GM18867 (cell line): ENCODE measurements around the gene MTX1.

Experiments used
- ATAC-seq: cut with Tn5 transposase; IDR thresholded peaks from one replicate; pipeline ENCODE4 v1.9.1; 2021; ENCODE audit warnings: mild to moderate bottlenecking, moderate library complexity; ENCODE audit not compliant: unreplicated experiment

The MTX1 gene

GRCh38 chr1:155174324-155175280, 33.9 kb upstream of the MTX1 start:
- ATAC-seq = no peak

DNA sequence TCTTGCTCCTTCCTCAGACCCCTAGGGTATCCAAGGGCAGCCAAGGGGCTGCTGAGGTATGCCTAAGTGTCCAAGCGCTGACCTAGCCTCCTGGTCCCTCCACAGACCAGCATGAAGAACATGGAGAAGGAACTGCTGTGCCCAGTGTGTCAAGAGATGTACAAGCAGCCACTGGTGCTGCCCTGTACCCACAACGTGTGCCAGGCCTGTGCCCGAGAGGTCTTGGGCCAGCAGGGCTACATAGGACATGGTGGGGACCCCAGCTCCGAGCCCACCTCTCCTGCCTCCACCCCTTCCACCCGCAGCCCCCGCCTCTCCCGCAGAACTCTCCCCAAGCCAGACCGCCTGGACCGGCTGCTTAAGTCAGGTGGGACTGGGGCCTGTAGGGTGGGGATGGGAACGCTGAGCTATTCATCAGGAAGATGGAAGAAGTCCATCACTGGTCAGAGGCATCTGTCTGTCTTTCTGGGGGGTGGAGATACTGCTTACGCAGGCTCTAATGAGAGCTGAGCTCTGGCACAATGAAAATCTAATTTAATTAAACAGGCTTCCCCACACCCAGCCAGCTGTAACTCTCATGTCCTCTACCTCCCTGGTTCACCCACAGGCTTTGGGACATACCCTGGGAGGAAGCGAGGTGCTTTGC, 33.1 kb upstream of the MTX1 start:
- ATAC-seq = no peak

DNA sequence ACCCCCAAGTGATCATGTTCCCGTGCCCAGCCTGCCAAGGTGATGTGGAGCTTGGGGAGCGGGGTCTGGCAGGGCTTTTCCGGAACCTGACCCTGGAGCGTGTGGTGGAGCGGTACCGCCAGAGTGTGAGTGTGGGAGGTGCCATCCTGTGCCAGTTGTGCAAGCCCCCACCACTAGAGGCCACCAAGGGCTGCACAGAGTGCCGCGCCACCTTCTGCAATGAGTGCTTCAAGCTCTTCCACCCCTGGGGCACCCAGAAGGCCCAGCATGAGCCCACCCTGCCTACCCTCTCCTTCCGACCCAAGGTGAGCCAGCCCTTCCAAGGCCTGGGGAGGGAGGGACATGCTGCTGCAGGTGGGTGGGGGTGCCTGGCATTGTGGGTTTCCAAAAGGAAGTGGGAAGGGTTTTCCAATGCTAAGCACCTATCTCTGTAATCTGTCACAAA, 32.5 kb upstream of the MTX1 start:
- no peak for ATAC-seq

DNA sequence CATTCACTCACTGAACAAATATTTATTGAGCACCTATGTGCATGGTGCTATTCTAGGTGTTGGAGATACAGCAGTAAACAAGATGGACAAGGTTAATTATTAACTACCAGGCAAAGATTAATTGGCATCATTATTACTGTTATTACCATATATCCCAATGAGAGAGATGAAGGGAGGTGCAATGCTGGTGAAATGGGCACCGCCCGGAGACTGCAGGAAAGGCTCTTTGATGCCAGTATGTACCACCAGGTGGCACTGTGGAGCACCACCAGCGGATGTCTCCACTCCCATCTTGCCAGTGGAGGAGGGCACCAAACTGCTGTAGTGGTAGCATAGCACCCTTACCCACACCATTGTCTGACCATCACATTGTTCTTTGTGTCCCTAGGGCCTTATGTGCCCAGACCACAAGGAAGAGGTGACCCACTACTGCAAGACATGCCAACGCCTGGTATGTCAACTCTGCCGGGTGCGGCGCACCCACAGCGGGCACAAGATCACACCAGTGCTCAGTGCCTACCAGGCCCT, 31.9 kb upstream of the MTX1 start:
- no peak for ATAC-seq

GRCh38 chr1:155177192-155177917, 31.1 kb upstream of the MTX1 start:
- ATAC-seq = no peak

DNA sequence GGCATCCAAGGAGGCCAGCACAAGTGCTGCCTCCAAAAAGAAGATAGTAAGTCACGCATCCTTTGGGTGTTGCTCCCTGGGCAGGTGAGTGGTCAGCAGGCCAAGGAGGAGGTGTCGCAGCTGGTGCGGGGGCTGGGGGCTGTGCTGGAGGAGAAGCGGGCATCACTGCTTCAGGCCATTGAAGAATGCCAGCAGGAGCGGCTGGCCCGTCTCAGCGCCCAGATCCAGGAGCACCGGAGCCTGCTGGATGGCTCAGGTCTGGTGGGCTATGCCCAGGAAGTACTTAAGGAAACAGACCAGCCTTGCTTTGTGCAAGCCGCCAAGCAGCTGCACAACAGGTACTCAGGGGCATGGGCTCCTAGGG, 30.6 kb upstream of the MTX1 start:
- no peak for ATAC-seq

GRCh38 chr1:155178441-155179111, 29.9 kb upstream of the MTX1 start:
- ATAC-seq = no peak

- ATAC-seq = no peak
Measured at GRCh38 chr1:155179112-155180031, 29.1 kb upstream of the MTX1 start.

DNA sequence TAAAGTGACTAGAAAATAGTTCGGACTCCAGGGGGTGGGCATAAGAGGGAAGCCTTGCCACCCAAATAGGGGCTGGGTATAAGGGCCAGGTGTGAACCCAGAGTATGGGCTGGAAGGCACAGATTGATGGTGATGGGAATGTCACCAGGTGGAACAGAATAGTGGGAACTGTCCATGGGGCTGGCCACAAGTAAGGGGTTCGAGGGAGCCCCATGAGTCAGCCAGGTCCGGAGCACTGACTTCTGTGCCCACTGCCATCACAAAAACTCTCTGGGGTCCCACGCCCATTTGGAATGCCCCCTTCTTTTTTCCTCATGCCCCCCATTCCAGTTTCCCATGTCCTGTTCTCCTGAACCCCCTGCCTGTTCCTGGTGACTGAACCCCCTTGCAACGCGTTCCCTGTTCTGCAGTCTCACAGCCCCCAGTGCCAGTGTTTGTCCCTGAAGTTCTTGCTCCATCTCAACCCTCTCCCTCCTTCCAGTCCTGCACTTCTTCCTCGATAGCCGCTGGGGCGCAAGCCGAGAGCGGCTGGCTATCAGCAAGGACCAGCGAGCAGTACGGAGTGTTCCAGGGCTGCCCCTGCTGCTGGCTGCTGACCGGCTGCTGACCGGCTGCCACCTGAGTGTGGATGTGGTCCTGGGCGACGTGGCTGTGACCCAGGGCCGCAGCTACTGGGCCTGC, 27.0 kb upstream of the MTX1 start:
- ATAC-seq = no peak

DNA sequence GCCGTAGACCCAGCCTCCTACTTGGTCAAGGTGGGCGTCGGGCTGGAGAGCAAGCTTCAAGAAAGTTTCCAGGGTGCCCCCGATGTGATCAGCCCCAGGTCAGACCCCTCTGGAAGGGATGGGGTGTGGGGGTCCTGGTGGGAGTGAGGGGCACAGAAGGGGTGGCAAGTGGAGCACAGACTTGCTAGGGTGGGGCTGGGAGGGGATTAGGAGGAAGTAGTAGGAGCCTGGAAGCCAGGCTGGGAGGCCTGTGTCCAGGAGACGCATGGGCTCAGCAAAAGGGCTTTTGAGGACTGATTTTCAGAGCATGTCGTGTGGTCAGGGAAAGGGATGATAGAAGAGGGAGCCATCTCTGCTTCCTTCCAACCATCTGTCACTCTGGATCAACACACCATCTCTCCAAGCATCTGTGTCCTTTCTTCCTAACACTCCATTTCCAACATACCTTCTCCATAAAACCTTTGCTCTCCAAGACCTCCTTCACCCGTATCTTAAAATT, 26.4 kb upstream of the MTX1 start:
- ATAC-seq = no peak

DNA sequence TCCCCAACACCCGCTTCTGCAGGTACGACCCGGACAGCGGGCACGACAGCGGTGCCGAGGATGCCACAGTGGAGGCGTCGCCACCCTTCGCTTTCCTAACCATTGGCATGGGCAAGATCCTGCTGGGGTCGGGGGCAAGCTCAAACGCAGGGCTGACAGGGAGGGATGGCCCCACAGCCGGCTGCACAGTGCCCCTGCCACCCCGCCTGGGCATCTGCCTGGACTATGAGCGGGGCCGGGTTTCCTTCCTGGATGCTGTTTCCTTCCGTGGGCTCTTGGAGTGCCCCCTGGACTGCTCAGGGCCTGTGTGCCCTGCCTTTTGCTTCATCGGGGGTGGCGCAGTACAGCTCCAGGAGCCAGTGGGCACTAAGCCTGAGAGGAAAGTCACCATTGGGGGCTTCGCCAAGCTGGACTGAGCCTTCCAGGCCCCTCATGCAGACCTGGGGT, 24.7 kb upstream of the MTX1 start:
- ATAC-seq = no peak

DNA sequence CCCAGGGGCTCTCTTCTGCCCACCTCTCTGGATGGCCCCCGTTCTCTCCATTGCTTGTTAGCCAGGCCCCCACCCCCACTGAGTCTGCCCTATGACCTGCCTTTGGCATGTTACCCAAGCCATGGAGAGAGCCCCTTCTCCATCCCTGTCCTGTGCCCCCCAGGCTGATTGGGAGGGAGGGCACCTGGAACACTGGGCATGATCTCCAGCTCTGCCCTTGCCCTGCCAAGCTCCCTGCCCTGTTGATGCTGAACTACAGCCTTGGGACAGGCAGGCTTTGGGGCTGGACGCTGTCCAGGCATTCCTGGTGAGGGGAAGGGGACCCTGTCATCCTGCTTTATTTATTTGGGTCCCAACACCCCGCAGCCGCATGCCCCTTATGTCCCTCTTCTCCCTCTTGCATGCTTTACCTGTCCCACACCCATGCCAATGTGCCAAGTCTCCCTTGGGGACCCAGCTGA, 24.1 kb upstream of the MTX1 start:
- no peak for ATAC-seq

DNA sequence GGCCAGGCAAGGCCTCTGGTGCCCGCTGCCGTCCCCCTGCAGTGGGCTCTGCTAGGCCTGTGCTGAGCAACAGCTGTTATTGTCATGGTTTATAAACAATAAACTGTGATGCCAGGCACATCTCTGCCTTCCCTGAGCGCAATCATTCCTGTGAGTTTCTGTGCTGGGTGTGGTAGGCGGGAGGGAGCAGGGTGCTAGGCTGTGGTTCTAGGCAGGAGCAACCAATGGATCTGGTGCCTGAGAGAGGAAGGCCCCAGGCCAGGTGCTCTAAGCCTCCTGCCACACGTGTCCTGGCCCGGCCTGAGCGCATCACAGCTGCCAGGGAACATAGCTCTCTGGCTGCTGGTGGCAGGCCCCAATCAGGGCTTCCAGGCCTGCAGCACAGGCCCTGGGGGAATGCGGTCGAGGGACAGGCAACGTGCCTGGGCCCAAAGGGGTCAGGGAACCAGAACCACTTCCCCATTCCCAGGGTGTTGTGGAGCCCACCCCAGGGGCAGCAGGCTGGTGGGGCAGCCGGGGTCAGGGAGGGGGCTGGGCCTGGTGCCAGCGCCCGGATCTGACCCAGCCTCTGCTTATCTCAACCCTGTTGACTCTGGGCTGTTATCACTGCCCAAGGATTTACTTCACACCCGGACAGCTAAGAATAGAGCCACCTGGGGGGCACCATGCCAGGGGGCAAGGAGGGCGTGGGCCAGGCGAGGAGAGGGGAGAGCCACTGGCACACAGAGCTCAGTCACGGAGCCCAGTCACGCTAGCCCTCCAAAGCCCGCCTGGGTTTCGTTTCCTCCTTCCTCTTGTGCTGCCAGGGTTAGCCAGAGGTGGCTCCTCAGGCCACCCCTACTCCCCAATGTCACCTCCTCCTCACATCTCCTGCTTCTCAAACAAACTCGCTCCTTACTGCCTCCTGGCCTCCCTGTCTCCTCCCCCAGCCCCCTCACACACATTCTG, 23.4 kb upstream of the MTX1 start:
- ATAC-seq = peak; percentile 77

- no peak for ATAC-seq
Measured at GRCh38 chr1:155185783-155186066, 22.8 kb upstream of the MTX1 start.

GRCh38 chr1:155186067-155186793, 22.3 kb upstream of the MTX1 start:
- ATAC-seq = no peak

DNA sequence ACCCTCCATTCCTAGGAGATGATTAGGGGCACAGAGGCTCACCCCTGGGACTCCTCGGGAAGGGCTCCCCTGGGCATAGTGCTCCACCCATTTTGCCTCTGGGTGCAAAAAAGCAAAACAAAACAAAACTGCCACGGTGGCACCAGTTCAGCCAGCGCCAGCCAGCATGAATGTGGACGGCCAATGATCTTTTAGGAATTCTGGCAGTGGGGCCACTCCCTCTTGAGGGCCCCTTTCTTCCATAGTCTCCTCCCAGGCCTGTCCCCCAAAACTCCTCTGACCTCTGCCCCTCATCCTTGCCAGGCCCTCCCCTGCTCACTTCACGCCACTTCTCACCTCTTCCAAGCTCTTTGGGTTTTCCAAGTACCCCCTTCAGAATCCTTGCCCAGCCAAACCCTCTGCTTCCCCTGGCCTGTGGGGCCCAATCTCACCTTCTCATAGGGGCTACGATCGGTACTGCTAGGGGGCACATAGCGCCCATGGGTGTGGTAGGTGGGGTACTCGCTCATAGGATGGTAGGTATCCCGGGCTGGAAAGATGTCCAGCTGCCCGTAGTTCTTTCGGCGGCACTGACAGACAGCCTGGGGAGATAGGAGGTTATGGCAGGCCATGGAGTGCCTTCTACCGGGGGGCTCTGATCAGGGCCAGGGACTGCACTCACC, 21.6 kb upstream of the MTX1 start:
- ATAC-seq = no peak

DNA sequence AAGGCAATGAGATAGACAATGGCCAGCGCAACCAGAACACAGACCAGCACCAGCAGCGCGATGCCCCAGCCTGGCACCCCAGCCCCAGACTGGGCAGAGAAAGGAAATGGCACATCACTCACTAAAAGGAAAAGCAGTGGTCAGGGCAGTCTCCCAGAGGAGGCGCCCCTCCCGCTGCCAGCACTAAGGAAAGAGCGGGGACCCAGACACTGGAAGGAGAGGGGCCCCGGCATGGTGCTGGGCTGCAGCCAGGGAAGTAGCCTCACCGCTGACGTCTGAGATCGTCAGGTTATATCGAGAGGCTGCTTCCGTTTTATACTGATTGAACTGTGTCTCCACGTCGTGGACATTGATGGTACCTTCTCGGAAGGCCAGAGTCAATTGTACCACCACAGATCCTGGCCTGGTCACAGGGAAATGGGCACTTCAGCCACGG, 21.0 kb upstream of the MTX1 start:
- ATAC-seq = no peak
